HL-60/S4 (cell line): ENCODE data around the gene PRDM15.

Experiments
- in situ Hi-C: fragments of 300-500 bp; cut with MboI; formaldehyde crosslinking; loops from 2 replicates; pipeline ENCODE4 v1.14.3; 2022; ENCODE audit warnings: low sequenced_read_pairs

PRDM15 gene

GRCh38 chr21:41753006-41753898 lies 125.9 kb downstream of the PRDM15 start:
- in situ Hi-C loops = no loop called here

DNA sequence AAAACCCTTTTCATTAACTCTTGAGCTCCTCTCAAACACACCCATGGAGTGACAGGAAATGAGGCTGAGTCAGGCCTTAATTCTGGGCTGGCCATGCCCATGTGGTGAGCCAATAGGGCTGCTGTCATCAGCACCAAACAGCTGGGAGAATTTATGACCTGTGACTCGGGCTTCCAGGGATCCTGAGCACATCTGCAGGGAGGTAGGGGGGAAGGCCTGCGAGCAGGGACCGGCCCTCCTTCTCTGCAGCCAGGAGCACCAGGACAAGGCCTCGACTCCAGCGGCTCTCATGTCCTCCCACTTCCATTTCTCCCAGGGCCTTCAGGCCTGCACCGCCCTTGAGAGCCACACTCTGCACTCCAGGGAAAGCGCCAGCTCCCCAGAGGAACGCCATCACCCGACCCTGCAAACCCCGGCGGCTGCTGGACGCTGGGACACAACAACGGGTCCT lies 126.9 kb downstream of the PRDM15 start:
- in situ Hi-C loops = no loop called here

DNA sequence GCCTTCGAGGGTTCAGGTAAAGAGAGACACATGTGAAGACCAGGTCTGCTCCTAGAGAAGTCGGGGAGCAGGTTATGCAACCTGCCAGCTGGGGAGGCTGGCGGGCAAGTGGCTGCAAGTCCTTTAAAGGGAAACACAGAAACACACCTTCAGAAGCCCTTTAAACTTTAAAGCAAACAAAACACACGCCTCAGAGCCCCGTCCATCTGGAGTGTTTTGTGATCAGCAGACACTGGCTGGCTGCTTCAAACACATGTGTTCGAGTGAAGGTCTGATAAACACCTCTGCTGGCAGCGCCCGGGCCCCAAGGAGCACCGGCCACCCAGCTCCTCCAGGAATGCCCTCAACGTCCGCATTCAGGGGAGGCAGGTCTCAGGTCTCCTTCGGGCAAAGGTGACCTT lies 127.5 kb downstream of the PRDM15 start:
- in situ Hi-C loops = no loop called here

- in situ Hi-C loops = no loop called here
These were observed 128.5 kb downstream of the PRDM15 start for GRCh38 chr21:41750532-41751151.

DNA sequence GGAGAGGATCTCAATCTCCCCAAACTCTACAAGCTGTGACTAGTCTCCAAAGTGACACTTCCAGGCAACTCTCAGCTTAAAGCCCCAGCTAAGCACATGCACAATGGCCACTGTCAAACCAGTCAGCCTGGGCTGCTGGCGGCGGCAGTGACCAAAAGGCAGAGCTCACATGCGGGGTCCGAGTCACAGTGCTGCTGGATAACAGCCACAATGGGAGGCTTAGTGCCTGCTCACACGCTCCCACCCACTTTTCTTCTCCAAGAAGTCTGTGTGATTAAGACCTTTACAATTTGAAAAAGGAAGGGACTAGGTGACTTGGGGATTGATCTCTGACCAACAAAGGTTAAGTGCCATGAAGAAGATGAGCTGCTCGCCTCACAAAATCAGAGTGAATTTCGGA lies 129.1 kb downstream of the PRDM15 start:
- in situ Hi-C loops = no loop called here

DNA sequence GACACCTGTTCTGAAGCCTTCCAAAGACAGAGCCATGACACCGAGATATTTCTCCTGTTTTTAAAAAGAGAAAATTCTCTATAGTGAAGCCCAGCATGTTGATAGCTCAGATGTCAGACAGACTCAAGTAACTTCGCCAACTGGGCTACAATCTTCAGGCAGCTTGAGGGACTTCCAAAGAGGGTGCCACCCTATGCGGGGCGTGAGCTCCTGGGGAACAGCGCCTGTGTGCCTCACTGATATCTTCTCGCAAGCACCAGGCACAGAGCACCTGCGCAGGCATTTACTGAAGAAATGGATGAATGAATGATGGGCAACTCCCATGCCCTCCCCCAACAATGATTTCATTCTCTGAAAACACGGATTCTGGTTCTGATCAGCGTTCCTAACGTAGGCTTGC lies 129.9 kb downstream of the PRDM15 start:
- in situ Hi-C loops = no loop called here
